ENCODE results near the gene KY. TPM values are rescaled to one million over a fixed set of nuclear protein-coding genes. Genes with fewer than 3 reads are reported as not detected.
A peak's percentile ranks its signal among the peaks of the same experiment; 100 is the strongest.

The KY gene
- total and polyA plus RNA-seq, 5 donors, result 0.81 to 3.6 (median 1.9) TPM

- no peaks in the 10 kb centered on the region for H3K9me3 ChIP-seq (ENCODE audit: control insufficient read depth, low read length)
- H3K27ac ChIP-seq (ENCODE audit: low read length), result no peak overlapping the region
- WGBS, result 64% methylated on average over 3 of the region's 3 CpGs
- H3K4me1 ChIP-seq (ENCODE audit: control insufficient read depth, insufficient read depth, low read length), result no peaks in the 10 kb centered on the region
- intact Hi-C loops (cut with DNase I), result no loop called here
- H3K27me3 ChIP-seq (ENCODE audit: control insufficient read depth, insufficient read depth), result no peaks in the 10 kb centered on the region
- ATAC-seq (no peak), DNase-seq (no peak)
- H3K4me3 ChIP-seq (ENCODE audit: low read length), result no peak overlapping the region
These were observed 17.1 kb upstream of the KY start for GRCh38 chr3:134667956-134668355.

DNA sequence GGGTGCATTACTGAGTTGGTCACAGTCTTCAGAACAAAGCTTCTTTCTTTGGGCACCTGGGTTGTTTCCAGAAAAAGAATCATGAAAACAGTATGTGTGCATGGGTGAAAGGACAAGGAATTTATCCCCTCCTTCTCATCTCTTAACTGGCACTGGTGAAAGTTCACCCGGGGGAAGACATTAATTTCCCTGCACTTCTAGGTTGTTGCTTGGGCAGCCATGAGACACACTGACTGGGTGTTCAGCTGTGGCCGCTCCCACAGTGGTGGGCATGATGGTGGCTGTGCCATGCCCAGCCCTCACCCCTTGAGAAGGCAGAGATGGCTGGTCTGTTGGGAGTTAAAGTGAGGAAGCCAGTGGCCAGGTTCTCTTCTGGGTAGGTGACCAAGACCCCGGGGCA, 16.6 kb upstream of the KY start:
- intact Hi-C loops (cut with DNase I), result no loop called here

GRCh38 chr3:134666885-134667284, 16.1 kb upstream of the KY start:
- no peaks in the 10 kb centered on the region for H3K9me3 ChIP-seq (ENCODE audit: control insufficient read depth, low read length)
- H3K27ac ChIP-seq (ENCODE audit: low read length), result no peak overlapping the region
- intact Hi-C loops (cut with DNase I), result no loop called here
- no peak for ATAC-seq
- DNase-seq, result no peak
- H3K27me3 ChIP-seq (ENCODE audit: control insufficient read depth, insufficient read depth), result no peaks in the 10 kb centered on the region
- WGBS, result 80% methylated on average over 9 of the region's 9 CpGs
- H3K4me1 ChIP-seq (ENCODE audit: control insufficient read depth, insufficient read depth, low read length), result no peaks in the 10 kb centered on the region
- H3K4me3 ChIP-seq (ENCODE audit: low read length), result no peak overlapping the region

More for the DNA sequence above, 16.6 kb upstream of the KY start:
- H3K27ac ChIP-seq (ENCODE audit: low read length), result no peak overlapping the region
- DNase-seq, result no peak
- H3K9me3 ChIP-seq (ENCODE audit: control insufficient read depth, low read length), result no peaks in the 10 kb centered on the region
- H3K4me1 ChIP-seq (ENCODE audit: control insufficient read depth, insufficient read depth, low read length), result no peaks in the 10 kb centered on the region
- H3K27me3 ChIP-seq (ENCODE audit: control insufficient read depth, insufficient read depth), result no peaks in the 10 kb centered on the region
- H3K4me3 ChIP-seq (ENCODE audit: low read length), result no peak overlapping the region
- ATAC-seq, result no peak
- 91% methylated on average over 3 of the region's 3 CpGs for WGBS

GRCh38 chr3:134666466-134666865, 15.6 kb upstream of the KY start:
- Histone ChIP-seq H3K27me3 (ENCODE audit: control insufficient read depth, insufficient read depth) (no peaks in the 10 kb centered on the region), H3K9me3 (ENCODE audit: control insufficient read depth, low read length) (no peaks in the 10 kb centered on the region), H3K4me3 (ENCODE audit: low read length) (no peak overlapping the region), H3K27ac (ENCODE audit: low read length) (no peak overlapping the region), H3K4me1 (ENCODE audit: control insufficient read depth, insufficient read depth, low read length) (no peaks in the 10 kb centered on the region)
- peak in 1 of 2 donors; percentile 61 for ATAC-seq
- DNase-seq, result no peak
- WGBS, result 54% methylated on average over 4 of the region's 4 CpGs
- intact Hi-C loops (cut with DNase I), result no loop called here

GRCh38 chr3:134666052-134666451, 15.2 kb upstream of the KY start:
- no peak for DNase-seq
- H3K27ac ChIP-seq (ENCODE audit: low read length), result no peak overlapping the region
- no peaks in the 10 kb centered on the region for H3K4me1 ChIP-seq (ENCODE audit: control insufficient read depth, insufficient read depth, low read length)
- no peak for ATAC-seq
- intact Hi-C loops (cut with DNase I), result no loop called here
- WGBS, result 85% methylated on average over 7 of the region's 7 CpGs
- H3K27me3 ChIP-seq (ENCODE audit: control insufficient read depth, insufficient read depth), result no peaks in the 10 kb centered on the region
- H3K4me3 ChIP-seq (ENCODE audit: low read length), result no peak overlapping the region
- no peaks in the 10 kb centered on the region for H3K9me3 ChIP-seq (ENCODE audit: control insufficient read depth, low read length)

DNA sequence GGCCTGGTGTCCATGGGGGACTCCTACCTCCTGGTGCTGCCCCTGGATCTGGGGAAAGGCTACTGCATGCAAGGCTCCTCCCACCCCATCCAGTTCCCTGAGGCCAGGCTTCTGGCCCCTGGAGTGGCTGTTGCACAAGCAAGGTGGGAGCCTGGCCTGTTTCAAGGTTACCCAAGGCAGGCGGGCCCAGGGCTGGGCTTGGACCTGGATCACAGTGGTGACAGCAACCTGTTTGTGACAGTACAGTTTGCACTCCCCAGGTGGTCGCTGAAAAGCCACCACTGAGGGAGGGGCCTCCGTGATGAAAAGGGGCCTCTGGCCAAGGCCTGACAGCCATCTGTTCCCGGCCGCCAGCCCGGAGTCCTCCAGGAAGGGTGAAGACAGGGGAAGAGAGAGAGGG, 14.4 kb upstream of the KY start:
- Histone ChIP-seq H3K27ac (ENCODE audit: low read length) (no peak overlapping the region), H3K9me3 (ENCODE audit: control insufficient read depth, low read length) (no peaks in the 10 kb centered on the region), H3K4me1 (ENCODE audit: control insufficient read depth, insufficient read depth, low read length) (no peaks in the 10 kb centered on the region), H3K27me3 (ENCODE audit: control insufficient read depth, insufficient read depth) (no peaks in the 10 kb centered on the region), H3K4me3 (ENCODE audit: low read length) (no peak overlapping the region)
- peak in 1 of 2 donors; percentile 39 for ATAC-seq
- intact Hi-C loops (cut with DNase I), result no loop called here
- 40% methylated on average over 6 of the region's 6 CpGs for WGBS
- peak in 1 of 3 donors; percentile 57 for DNase-seq

DNA sequence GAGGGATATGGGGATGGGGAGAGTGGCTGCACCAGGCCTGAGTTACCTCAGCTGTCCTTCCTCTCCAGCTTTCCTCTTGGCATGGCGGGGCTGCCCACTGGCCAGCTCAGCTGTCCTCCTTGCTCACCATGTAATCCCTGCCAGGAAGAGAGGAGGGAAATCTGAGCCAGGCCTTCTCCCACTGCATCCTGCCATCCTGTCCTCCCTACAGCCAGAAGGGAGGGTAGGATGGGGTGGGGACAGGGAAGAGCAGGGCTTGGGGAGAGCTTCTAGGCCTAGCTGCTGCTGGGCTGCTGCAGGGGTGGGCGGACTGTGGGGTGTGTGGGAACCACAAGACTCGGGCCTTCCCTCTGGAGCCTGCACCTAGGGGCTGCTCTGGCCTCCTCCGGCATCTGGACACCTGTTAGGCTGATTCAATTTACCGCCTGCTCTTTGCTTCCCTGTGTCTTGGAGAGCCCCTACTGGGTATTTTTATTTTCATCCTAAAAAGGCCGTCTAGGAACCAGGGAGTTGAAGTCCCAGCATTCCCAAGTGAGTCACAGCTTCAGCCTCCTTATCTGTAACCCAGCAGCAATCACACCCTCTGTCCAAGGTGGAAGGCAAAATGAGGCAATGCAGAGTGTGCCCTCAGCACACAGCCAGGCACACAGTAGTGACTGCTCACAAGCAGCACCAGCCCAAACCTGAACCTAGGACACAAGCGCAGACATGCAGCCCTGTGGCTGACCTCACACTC, 13.1 kb upstream of the KY start:
- no peaks in the 10 kb centered on the region for H3K9me3 ChIP-seq (ENCODE audit: control insufficient read depth, low read length)
- H3K4me1 ChIP-seq (ENCODE audit: control insufficient read depth, insufficient read depth, low read length), result no peaks in the 10 kb centered on the region
- no peak overlapping the region for H3K4me3 ChIP-seq (ENCODE audit: low read length)
- intact Hi-C loops (cut with DNase I), result no loop called here
- H3K27ac ChIP-seq (ENCODE audit: low read length), result no peak overlapping the region
- DNase-seq, result no peak
- H3K27me3 ChIP-seq (ENCODE audit: control insufficient read depth, insufficient read depth), result no peaks in the 10 kb centered on the region
- ATAC-seq, result peak; percentile 22 to 25
- 74% methylated on average over 7 of the region's 7 CpGs for WGBS

GRCh38 chr3:134660046-134660441, 9.2 kb upstream of the KY start:
- intact Hi-C loops (cut with DNase I), result no loop called here
- Histone ChIP-seq H3K27ac (ENCODE audit: low read length) (no peak overlapping the region), H3K27me3 (ENCODE audit: control insufficient read depth, insufficient read depth) (no peaks in the 10 kb centered on the region), H3K9me3 (ENCODE audit: control insufficient read depth, low read length) (no peaks in the 10 kb centered on the region), H3K4me3 (ENCODE audit: low read length) (no peak overlapping the region), H3K4me1 (ENCODE audit: control insufficient read depth, insufficient read depth, low read length) (no peaks in the 10 kb centered on the region)
- ATAC-seq (no peak), DNase-seq (no peak)
- WGBS, result 88% methylated on average over 5 of the region's 5 CpGs

DNA sequence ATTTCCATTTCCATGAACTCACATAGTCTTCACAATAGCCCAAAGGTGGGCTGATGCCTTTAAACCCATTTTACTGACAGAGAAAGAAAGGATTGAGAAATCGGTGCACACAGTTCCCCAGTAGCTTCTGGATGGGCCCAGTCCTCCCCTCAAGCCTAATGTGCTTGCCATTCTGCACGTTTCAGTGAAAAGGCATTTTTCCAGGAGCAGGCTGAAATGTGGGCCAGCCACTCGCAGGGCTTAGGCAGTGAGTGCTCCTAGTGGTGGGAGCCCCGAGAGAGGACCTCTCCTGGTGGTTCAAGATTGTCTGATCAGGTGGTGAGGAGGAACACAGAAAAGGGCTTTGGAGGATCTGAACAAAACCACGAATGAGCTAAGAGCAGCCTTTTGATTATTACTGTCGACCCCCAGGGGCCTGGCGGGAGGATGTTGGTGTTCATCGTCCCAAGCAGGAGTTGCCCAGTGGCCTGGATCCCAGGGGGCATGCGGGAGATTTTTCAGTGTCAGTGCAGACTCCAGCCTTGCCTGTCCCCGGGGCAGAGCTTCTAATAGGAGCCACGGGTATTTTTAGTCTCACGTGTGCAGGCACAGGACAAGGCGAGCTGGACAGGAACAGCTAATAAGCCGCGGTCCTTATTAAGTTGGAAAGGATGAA, 8.7 kb upstream of the KY start:
- no peak overlapping the region for H3K4me3 ChIP-seq (ENCODE audit: low read length)
- DNase-seq (no peak), ATAC-seq (peak; percentile 28 to 50)
- WGBS, result 75% methylated on average over 15 of the region's 15 CpGs
- no peaks in the 10 kb centered on the region for H3K27me3 ChIP-seq (ENCODE audit: control insufficient read depth, insufficient read depth)
- H3K4me1 ChIP-seq (ENCODE audit: control insufficient read depth, insufficient read depth, low read length), result no peaks in the 10 kb centered on the region
- no peaks in the 10 kb centered on the region for H3K9me3 ChIP-seq (ENCODE audit: control insufficient read depth, low read length)
- intact Hi-C loops (cut with DNase I), result no loop called here
- H3K27ac ChIP-seq (ENCODE audit: low read length), result no peak overlapping the region

- WGBS, result 74% methylated on average over 5 of the region's 5 CpGs
- intact Hi-C loops (cut with DNase I), result no loop called here
- no peak overlapping the region for H3K27ac ChIP-seq (ENCODE audit: low read length)
These were observed 7.7 kb upstream of the KY start for GRCh38 chr3:134658555-134658954.

GRCh38 chr3:134656211-134656800, 5.5 kb upstream of the KY start:
- 75% methylated on average over 7 of the region's 7 CpGs for WGBS
- intact Hi-C loops (cut with DNase I), result no loop called here

More at GRCh38 chr3:134658555-134658954, 7.7 kb upstream of the KY start:
- H3K9me3 ChIP-seq (ENCODE audit: control insufficient read depth, low read length), result no peaks in the 10 kb centered on the region
- no peak overlapping the region for H3K4me3 ChIP-seq (ENCODE audit: low read length)
- no peaks in the 10 kb centered on the region for H3K4me1 ChIP-seq (ENCODE audit: control insufficient read depth, insufficient read depth, low read length)
- DNase-seq (no peak), ATAC-seq (no peak)
- no peaks in the 10 kb centered on the region for H3K27me3 ChIP-seq (ENCODE audit: control insufficient read depth, insufficient read depth)

More at GRCh38 chr3:134656211-134656800, 5.5 kb upstream of the KY start:
- H3K27ac ChIP-seq (ENCODE audit: low read length), result no peak overlapping the region
- H3K4me3 ChIP-seq (ENCODE audit: low read length), result no peak overlapping the region
- no peaks in the 10 kb centered on the region for H3K4me1 ChIP-seq (ENCODE audit: control insufficient read depth, insufficient read depth, low read length)
- no peak for ATAC-seq
- DNase-seq, result no peak
- no peaks in the 10 kb centered on the region for H3K9me3 ChIP-seq (ENCODE audit: control insufficient read depth, low read length)
- no peaks in the 10 kb centered on the region for H3K27me3 ChIP-seq (ENCODE audit: control insufficient read depth, insufficient read depth)
